Endothelial cell of umbilical vein (primary cell): ENCODE measurements around the gene BEX1. TPM values are rescaled to one million over a fixed set of nuclear protein-coding genes. Genes with fewer than 3 reads are reported as not detected.

Experiments used
- BruUV-seq: library from RNA; stranded (reverse); fragments of 400-500 nt; replicated peaks from 2 replicates; lab custom pipeline; 2021; lab: Mats Ljungman, UMichigan
- CTCF ChIA-PET: fragments of 300-600, 350-600 bp; sonication (Branson Sonifier 250); formaldehyde crosslinking; loops from one replicate; lab custom pipeline; 2021; ENCODE audit warnings: antibody characterized with exemption, inconsistent platforms; lab: Charles Lee
- POLR2A ChIA-PET: fragments of 300-600, 350-600 bp; sonication (Branson Sonifier 250); formaldehyde crosslinking; loops from one replicate; lab custom pipeline; 2021; ENCODE audit warnings: antibody characterized with exemption, inconsistent platforms; lab: Charles Lee
- DNase-seq: peaks from one replicate; pipeline ENCODE4 v3.0.0-alpha.2; 2011; ENCODE audit warnings: low read depth, low spot score
- FAIRE-seq: peaks from 2 replicates; lab custom pipeline; 2011; peaks lifted over from hg19 to GRCh38; lab: Jason Lieb, UNC
- H2AFZ ChIP-seq: 2 replicates; pipeline ENCODE4 v1.6.0; 2012; ENCODE audit warnings: low read depth, low read length, control low read depth, inconsistent platforms
- H3K27ac ChIP-seq: 2 replicates; pipeline ENCODE4 v1.5.1; 2011; ENCODE audit warnings: low read depth, mild to moderate bottlenecking, control low read depth, low read length, moderate library complexity; ENCODE audit not compliant: insufficient read depth
- H3K27me3 ChIP-seq, 2 experiments: 2 replicates each; pipeline versions ENCODE4 v1.6.0 to v1.6.1; 2011; ENCODE audit warnings: low read length in 2 of 2, mixed read lengths in 1 of 2; ENCODE audit not compliant: control insufficient read depth in 2 of 2, insufficient read depth in 2 of 2
- H3K36me3 ChIP-seq, 2 experiments: 2 replicates in 1 of 2; 3 replicates in 1 of 2; pipeline ENCODE4 v1.5.1; 2011; ENCODE audit warnings: low read length in 2 of 2, mild to moderate bottlenecking in 1 of 2, moderate library complexity in 1 of 2; ENCODE audit not compliant: control insufficient read depth in 2 of 2, insufficient read depth in 2 of 2; ENCODE audit errors: extremely low read depth in 1 of 2
- H3K4me1 ChIP-seq: 3 replicates; pipeline ENCODE4 v1.5.1; 2011; ENCODE audit warnings: mild to moderate bottlenecking, low read length; ENCODE audit not compliant: control insufficient read depth, insufficient read depth; ENCODE audit errors: extremely low read depth
- H3K4me2 ChIP-seq: 2 replicates; pipeline ENCODE4 v1.6.1; 2011; ENCODE audit warnings: low read length, control low read depth, mixed read lengths; ENCODE audit not compliant: insufficient read depth
- H3K4me3 ChIP-seq, 3 experiments: fragments of 200-600 bp in 1 of 3; sonication (generic), shearing (Covaris generic) in 1 of 3; replicated peaks in 1 of 3; 2 replicates each; pipeline ENCODE4 v1.5.1; 2011 to 2016; ENCODE audit warnings: control low read depth in 3 of 3, low read length in 3 of 3, mild to moderate bottlenecking in 2 of 3, inconsistent platforms in 1 of 3, low read depth in 1 of 3, moderate library complexity in 1 of 3; ENCODE audit not compliant: insufficient read depth in 1 of 3
- H3K79me2 ChIP-seq: 2 replicates; pipeline ENCODE4 v1.6.0; 2012; ENCODE audit warnings: low read length, inconsistent platforms; ENCODE audit not compliant: control insufficient read depth, insufficient read depth
- H3K9ac ChIP-seq: replicated peaks from 2 replicates; pipeline ENCODE3; 2011; ENCODE audit warnings: low read length, control low read depth; ENCODE audit not compliant: insufficient read depth; ENCODE audit errors: extremely low read depth
- H3K9me1 ChIP-seq: replicated peaks from 3 replicates; pipeline ENCODE4 v1.6.0; 2011; ENCODE audit warnings: mild to moderate bottlenecking, low read length; ENCODE audit not compliant: control insufficient read depth, insufficient read depth; ENCODE audit errors: extremely low read depth
- H3K9me3 ChIP-seq: replicated peaks from 2 replicates; pipeline ENCODE4 v1.5.1; 2012; ENCODE audit warnings: low read length, inconsistent platforms; ENCODE audit not compliant: control insufficient read depth, insufficient read depth
- H4K20me1 ChIP-seq: replicated peaks from 2 replicates; pipeline ENCODE3; 2011; ENCODE audit warnings: mild to moderate bottlenecking, low read length; ENCODE audit not compliant: control insufficient read depth, insufficient read depth; ENCODE audit errors: extremely low read depth
- EZH2 ChIP-seq: IDR thresholded peaks from 2 replicates; pipeline ENCODE4 v1.6.1; 2012; ENCODE audit warnings: borderline replicate concordance, low read depth, mild to moderate bottlenecking, moderate library complexity, low read length, inconsistent platforms; ENCODE audit not compliant: severe bottlenecking
- FOS ChIP-seq: IDR thresholded peaks from 2 replicates; pipeline ENCODE4 v1.6.1; 2011; ENCODE audit warnings: mild to moderate bottlenecking, low read length, moderate library complexity, borderline replicate concordance; ENCODE audit not compliant: insufficient read depth
- GATA2 ChIP-seq: IDR thresholded peaks from 2 replicates; pipeline ENCODE4 v1.7.0; 2011; ENCODE audit warnings: low read depth, mild to moderate bottlenecking, moderate library complexity, mixed read lengths, low read length; ENCODE audit not compliant: insufficient read length, insufficient read depth
- JUN ChIP-seq: IDR thresholded peaks from 2 replicates; pipeline ENCODE4 v1.6.1; 2011; ENCODE audit warnings: borderline replicate concordance, low read depth; ENCODE audit not compliant: insufficient read length, insufficient read depth
- MYC ChIP-seq: IDR thresholded peaks from one replicate; pipeline ENCODE4 v1.6.1; 2011; ENCODE audit warnings: mild to moderate bottlenecking, low read depth, low read length
- POLR2AphosphoS5 ChIP-seq: IDR thresholded peaks from 2 replicates; pipeline ENCODE4 v1.6.1; 2012; ENCODE audit warnings: low read depth, mild to moderate bottlenecking, control low read depth, low read length, moderate library complexity; ENCODE audit not compliant: insufficient read depth
- dilution Hi-C: fragments of 300-500 bp; cut with MboI; formaldehyde crosslinking; loops from one replicate; pipeline ENCODE4 v1.15.0; 2019; ENCODE audit warnings: low sequenced_read_pairs; ENCODE audit not compliant: extremely low pct_ligation_motif_present
- intact Hi-C: fragments of 100-400 bp; cut with micrococcal nuclease; formaldehyde crosslinking; loops from one replicate; pipeline ENCODE4 v1.10.0; 2022
- polyA plus RNA-seq, 4 experiments: library from polyadenylated mRNA; depleted of rRNA in 3 of 4; stranded (reverse) in 3 of 4; unstranded in 1 of 4; fragments of >200 nt; gene quantifications; 2 replicates each; pipeline versions ENCODE4 v1.2.1 to v1.2.3, GENCODE V29; 2011 to 2012; ENCODE audit warnings: missing spikeins in 1 of 4
- total RNA-seq: library from RNA; stranded (reverse); gene quantifications from 2 replicates; pipeline ENCODE4 v1.2.3, GENCODE V29; 2021
- TF ChIP-seq, protein P1 (sequence below), 2 donors: IDR thresholded peaks; 1 replicate in 1 of 2; 2 replicates in 1 of 2; pipeline ENCODE4 v1.5.1; 2011; ENCODE audit warnings: low read length in 2 of 2, mild to moderate bottlenecking in 2 of 2, moderate library complexity in 2 of 2, control low read depth in 1 of 2, inconsistent platforms in 1 of 2, low read depth in 1 of 2; ENCODE audit not compliant: insufficient read depth in 1 of 2; ENCODE audit errors: extremely low read depth in 1 of 2
- TF ChIP-seq, protein P2 (sequence below): IDR thresholded peaks from 2 replicates; pipeline ENCODE4 v1.6.1; 2011; ENCODE audit not compliant: insufficient read depth, insufficient read length

BEX1 gene
- total and polyA plus RNA-seq, 2 donors (not counting 3 experiments of a cell fraction or from before 2014, with no cell fraction given): 0.19 to 0.46 TPM

DNA sequence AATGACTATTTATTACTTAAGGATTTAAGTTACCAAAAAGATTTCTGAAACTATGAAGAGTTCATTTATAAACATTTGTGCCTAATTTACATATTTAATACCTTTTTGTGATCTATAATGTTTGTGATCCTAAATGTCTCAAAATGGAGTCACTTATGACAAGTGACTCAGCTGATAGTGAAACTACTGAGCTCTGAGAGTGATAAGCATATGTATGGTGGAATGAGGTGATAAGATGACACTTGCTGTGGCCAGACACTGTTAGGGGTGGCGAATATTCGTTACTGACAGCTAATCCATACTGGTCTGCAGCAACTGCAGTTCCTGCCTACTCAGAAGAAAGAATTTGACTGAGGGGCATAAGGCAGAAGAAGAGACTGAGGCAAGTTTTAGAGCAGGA is 34.5 kb upstream of the BEX1 start:
- Histone ChIP-seq H3K4me1 (no peaks in the 10 kb centered on the region), H3K4me3 (no peak overlapping the region), H3K4me2 (no peak overlapping the region), H3K79me2 (no peaks in the 10 kb centered on the region), H3K9ac (no peak overlapping the region), H3K27me3 (no peaks in the 10 kb centered on the region), H3K36me3 (no peaks in the 10 kb centered on the region), H3K9me3 (no peaks in the 10 kb centered on the region), H4K20me1 (no peaks in the 10 kb centered on the region), H3K27ac (no peak overlapping the region), H3K9me1 (no peaks in the 10 kb centered on the region), H2AFZ (no peak overlapping the region)
- BruUV-seq: no TSS peak
- intact Hi-C loops: no loop called here
- FAIRE-seq (no peak), DNase-seq (no peak)
- POLR2A ChIA-PET: no interaction called here
- no peak for TF ChIP-seq JUN
- TF ChIP-seq EZH2: no peak
- TF ChIP-seq, protein P1, sequence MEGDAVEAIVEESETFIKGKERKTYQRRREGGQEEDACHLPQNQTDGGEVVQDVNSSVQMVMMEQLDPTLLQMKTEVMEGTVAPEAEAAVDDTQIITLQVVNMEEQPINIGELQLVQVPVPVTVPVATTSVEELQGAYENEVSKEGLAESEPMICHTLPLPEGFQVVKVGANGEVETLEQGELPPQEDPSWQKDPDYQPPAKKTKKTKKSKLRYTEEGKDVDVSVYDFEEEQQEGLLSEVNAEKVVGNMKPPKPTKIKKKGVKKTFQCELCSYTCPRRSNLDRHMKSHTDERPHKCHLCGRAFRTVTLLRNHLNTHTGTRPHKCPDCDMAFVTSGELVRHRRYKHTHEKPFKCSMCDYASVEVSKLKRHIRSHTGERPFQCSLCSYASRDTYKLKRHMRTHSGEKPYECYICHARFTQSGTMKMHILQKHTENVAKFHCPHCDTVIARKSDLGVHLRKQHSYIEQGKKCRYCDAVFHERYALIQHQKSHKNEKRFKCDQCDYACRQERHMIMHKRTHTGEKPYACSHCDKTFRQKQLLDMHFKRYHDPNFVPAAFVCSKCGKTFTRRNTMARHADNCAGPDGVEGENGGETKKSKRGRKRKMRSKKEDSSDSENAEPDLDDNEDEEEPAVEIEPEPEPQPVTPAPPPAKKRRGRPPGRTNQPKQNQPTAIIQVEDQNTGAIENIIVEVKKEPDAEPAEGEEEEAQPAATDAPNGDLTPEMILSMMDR (IDR thresholded peaks at IDR 0.05; ENCODE audit: extremely low read depth in 1 of 2, insufficient read depth in 1 of 2, low read depth in 1 of 2, low read length in 2 of 2): no peak
- no peak for TF ChIP-seq GATA2
- no peak for TF ChIP-seq FOS
- TF ChIP-seq, protein P2, sequence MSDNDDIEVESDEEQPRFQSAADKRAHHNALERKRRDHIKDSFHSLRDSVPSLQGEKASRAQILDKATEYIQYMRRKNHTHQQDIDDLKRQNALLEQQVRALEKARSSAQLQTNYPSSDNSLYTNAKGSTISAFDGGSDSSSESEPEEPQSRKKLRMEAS: no peak
- no peak for TF ChIP-seq MYC
- TF ChIP-seq POLR2AphosphoS5: no peak
- dilution Hi-C loops: no loop called here
- CTCF ChIA-PET: no interaction called here
